ENCODE results near the gene PRKCH.

The PRKCH gene

DNA sequence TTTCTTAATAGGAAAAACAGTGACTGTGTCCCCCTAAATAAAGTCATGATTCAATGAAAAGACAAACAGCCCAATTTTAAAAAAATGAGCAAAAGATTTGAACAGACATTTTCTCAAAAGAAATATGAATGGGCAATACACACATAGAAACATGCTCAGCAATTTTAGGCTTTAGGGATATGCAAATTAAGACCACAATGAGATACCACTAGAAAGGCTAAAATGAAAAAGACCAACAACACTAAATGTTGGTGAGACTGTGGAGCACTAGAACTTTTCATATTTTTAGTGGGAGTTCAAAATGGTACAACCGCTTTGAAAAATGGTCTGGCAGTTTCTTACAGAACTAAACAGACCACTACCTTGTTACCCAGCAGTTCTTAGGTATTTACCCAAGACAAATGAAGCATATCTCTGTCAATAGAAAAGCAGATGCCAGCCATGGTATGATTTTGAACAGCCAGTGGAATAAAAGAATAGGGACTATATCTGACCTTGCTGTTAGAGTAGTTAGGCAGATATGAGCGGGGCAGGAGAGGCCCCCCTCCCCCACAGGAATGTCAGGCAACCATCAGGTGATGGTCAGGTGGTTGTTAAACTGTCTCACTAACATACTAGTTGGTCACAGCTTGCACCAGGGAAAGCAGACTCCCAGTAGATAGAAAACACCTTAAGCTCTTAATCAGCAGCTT, 108.8 kb downstream of the PRKCH start:
- DNase-seq: no peak

DNA sequence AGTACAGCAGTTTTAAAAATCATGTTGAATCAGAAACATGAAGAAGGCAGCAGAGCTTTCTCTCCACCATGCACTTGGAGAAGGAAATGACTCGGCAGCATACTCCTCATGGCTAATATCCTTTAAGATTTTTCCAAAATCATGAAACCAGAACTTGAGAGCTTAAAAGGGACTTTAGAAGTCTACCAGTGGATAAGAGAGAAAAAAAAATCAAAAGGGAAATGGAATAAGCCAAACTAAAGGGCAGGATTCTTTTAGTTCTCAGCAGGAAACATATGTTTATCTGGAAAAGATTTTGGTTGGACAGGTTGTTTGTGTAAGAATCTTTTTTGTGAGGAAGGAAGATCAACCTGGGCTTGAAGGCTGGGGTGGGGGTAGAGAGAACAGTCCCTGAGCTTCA, 111.8 kb downstream of the PRKCH start:
- DNase-seq: no peak

DNA sequence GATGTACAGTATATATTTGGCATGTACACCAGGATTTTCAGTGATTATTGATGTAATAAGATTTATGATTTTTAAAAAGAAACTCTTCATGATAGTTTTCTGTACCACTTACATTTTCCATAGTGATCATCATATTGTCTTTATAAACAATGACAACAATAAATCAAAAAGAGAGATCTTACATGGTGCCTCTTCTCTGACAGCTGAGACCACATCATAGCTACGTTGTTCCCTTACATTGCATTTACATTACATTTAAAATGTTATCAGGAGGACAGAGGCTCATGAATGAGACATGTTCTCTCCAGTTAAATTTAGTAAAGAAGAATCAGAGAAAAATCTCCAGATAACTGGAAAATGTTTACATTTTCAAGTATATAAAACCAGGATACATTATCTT, 112.4 kb downstream of the PRKCH start:
- DNase-seq: no peak

DNA sequence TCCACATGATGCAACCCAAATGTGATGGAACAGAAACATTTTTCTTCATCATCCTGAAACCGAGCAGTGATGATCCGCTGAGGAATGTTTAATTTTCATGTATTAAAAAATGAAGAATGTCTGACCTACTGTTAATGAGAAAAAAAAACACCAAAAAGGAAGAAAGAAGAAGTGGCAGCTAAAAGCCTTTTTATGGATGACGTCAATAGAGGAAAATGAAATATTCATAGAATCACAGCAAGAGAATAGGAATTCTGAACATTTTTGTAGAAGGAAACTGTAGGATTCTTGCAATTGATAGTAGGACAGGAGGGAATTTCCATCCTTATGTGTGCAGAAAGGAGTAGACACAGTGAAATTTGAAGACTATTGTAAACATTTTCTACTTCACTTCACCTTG, 112.9 kb downstream of the PRKCH start:
- DNase-seq: no peak

DNA sequence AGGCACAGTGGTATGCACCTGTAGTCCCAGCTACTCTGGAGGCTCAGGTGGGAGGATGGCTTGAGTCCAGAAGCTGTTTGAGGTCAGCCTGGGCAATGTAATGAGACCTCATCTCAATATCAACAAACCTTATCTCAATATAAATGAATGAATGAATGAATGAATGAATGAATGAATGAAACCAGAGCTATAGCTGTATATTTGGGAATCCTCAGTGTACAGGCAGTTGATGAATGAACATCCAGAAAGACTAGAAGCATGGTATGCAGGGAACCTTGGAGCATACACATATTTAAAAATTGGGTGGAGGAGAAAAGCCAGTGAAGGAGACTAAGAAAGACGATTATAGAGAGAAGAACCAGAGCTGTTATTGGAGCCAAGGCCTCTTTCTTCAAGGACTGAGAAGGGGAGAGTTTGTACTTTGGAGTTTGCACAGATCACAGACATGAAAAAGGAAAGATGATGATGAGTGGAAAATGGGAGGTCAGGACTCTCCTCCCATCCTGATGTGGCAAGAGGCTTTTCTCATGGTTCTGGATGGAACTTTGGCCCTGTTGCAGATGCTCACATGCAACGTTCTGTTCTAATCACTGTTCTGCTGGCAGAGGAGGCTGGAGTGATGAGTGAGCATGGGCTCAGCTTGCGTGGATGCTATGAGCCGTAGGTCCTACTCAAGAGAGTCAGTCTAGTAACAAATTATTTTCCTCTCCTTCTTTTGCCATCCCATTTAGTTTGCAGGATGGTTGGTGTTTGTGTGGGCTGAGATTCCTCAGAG, 114.4 kb downstream of the PRKCH start:
- DNase-seq: no peak

GRCh38 chr14:61437381-61437780, 116.0 kb downstream of the PRKCH start:
- no peak for DNase-seq

GRCh38 chr14:61438036-61438435, 116.7 kb downstream of the PRKCH start:
- no peak for DNase-seq

DNA sequence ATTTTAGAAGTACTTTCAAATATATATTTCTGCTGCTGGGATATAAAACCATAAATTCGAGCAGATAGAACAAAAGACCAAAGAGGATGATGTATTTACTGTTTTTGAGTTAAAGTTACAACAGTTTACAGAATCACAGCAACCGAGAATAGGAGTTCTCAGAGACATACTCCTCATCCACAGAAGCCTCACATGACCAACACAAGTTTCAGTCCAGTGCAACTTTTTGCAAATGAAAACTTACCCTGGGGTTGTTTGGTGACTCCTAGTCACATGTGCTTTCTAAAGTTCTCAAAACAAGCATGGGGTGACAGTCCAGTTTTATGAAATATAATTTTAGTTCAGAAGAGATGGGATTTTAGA, 117.1 kb downstream of the PRKCH start:
- DNase-seq: no peak

DNA sequence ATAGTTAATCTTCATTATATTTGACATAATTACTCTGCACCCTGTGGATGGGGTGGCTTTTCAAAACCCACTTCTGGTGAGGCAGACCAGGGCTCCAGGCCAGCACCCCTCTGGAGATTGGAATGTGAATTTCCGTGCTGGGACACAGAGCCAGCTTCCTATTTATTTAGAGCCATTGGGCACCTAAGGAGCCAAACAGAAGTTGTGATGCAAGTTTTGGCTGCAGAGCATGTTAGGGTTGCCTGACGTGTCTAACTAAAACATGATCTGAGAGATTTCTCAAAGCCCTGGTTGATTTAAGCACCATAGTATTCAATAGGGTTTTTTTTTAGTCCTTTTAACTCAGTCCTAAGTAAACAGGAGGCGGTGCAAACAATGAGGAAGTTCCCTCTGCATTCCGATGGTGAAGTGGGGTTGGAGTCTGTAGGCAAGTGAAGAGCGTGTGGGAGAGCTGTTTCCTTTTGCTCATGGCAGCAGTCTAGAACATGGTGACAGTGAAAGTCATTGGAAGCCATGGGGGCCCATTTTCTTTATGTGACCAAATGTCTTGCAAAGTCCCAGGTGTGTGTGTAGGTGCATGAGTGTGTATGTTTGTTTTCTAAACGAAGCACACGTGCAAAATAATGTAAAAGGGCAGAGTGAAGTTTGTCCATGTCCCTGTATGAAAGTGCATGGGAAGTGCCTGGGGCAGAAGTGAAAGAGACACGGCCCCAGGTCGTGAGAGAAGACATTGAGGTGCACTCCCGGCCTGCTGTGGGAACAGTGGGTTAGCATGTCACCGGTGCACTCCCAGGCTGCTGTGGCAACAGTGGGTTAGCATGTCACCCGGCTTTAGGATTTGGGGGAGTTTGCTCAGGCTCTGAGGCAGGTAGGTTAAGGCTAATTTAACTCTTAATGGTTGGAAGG, 117.7 kb downstream of the PRKCH start:
- DNase-seq: peak in 1 of 2 experiments; percentile 12

DNA sequence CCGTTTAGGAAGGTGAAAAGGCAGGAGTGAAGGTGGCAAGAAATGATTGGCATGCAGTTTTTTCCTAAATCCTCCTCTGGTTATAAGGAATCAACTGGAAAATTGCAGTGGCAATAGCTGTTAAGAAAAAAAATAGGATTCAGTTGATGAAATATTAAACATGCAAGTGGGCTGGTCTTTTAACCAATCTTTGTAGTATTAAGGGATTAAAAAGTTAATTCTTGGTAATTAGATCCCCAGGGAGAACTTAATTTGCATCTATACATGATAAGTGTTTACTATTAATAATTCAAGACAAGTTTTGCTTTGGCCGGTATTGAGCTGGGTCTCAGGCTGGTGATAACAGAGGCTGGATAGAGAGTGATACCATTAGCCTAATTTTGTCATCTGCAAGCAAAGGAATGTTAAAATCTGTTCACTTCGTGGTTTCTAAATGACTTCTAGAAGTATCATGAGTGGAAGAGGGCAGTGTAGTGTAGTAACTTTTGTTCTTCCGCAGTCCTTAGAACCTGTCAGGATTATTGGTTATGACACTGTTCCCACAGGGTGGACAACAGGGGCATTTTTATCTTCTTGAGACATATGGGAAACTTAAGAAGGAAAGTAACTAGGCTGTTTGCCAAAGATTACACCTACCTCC, 118.5 kb downstream of the PRKCH start:
- DNase-seq: no peak

DNA sequence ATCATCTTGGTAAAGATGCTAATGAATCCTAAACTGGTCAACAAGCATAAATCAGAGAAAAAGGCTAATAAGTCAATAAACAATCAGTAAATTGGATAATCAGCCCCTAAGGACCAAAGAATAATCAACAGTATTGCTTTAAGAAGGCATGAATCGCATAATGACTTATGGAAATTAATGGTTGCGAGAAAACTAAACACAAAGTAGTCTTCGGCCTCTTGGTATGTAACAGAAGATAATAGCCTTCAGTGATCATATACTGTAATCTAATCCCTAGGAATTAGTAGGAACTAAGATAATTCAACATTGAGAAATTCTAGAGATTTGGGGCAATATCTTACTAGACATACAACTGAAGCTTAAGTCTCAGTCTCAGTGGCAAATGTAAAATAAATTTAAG, 122.1 kb downstream of the PRKCH start:
- no peak for DNase-seq

DNA sequence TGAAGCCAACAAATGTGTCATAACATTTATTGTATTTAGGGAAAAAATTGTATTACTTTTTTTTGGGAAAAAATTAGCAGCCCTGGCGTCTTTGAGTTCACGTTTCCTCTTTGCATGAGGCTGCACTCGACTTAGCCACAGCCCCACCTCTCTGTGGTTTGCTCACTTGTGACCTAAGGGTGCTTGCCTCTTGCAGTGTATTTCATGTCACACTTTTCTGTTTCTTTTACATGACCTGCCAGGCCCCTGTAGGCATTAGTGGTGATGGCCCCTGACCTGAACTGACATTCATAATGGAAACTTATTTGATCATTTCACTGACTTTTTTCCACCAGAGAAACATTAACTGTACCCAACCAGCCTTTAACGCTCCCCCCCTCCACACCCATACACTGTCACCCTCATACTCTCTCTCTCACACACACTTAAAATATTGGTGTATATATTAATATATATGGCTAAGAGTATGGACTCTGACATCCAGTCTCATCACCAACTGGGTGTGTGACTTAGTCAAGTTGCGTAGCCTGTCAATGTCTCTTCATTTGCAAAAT, 122.9 kb downstream of the PRKCH start:
- no peak for DNase-seq

DNA sequence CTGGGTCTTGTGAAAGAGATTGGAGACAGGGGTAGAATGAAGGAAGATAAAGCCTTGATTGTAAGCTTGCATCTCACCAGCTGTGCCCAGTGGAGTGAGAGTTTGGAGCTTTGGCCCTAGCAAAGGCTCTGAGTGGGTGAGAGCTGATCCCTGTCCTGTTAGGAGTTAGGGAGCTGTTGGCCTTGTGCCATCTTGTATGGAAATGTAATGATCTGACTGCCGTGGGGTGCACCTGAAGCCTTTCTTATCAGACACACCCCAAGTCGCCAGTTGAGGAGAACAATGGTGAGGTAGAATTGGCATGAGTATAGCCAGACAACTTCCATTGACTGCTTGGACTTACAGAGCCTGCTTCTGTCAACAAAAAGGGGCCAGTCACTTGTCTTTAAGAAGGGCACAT, 130.1 kb downstream of the PRKCH start:
- no peak for DNase-seq

DNA sequence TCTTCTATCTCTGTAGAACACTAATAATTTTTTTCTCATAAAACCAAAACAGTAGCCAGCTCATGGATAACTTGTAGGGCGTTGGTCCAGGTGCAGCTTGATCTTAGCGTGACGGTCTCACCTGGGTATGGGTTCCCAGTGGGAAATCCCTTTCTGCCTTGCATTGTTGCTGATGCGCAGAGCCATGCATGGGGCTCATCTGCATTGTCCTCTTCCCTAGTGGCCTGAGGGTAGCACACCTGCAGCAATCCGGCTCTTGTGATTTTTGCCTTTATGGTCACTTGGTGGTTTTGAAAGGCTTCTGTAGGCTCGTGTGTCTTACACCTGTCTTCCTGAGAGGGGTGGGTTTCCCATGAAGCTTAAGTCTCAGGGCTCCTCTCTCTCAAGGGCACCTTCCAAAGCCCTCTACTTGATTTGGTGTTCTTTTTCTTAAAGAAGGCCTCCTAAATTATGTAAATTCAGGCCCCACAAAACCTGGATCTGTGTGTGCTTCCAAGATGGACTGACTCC, 130.6 kb downstream of the PRKCH start:
- no peak for DNase-seq

DNA sequence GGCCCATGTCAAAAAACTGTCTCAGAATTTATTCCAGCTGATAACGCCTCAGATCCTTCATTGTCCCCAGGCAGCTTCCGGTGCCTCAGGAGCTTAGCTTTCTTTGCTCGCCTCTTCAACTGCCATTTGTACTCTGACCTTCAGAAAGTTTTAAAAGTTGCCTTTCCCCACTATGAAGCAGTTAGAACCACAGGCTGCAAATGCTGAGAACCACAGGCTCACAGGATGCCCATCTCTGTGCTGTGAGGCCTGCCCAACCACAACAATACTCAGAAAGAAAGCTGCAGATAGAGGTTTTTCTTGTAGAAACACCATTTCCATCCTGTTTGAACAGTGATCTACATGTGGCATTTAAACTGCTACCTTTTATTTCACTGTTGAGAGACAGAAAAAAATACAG, 131.1 kb downstream of the PRKCH start:
- no peak for DNase-seq

DNA sequence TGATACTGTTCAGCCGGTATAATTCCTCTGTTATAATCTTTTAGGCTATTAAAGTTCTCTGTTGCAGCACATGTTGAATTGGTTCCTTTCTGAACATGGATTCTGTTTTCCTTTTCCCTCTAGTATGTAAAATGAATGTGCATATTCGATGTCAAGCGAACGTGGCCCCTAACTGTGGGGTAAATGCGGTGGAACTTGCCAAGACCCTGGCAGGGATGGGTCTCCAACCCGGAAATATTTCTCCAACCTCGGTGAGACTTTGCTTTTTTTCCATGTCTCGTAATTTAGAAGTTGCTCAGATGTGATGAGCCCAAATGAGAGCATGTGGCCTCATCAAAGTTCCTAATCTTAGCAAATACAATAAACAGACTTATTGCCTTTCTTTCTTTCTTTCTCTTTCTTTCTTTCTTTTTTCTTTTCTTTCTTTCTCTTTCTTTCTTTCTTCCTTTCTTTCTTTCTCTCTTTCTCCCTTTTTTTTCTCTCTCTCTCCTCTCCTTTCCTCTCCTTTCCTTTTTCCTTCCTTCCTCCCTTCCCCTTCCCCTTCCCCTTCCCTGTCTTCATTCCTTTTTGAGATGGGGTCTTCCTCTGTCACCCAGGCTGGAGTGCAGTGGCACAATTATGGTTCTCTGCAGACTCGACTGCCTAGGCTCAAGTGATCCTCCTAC, 131.9 kb downstream of the PRKCH start:
- DNase-seq: no peak

DNA sequence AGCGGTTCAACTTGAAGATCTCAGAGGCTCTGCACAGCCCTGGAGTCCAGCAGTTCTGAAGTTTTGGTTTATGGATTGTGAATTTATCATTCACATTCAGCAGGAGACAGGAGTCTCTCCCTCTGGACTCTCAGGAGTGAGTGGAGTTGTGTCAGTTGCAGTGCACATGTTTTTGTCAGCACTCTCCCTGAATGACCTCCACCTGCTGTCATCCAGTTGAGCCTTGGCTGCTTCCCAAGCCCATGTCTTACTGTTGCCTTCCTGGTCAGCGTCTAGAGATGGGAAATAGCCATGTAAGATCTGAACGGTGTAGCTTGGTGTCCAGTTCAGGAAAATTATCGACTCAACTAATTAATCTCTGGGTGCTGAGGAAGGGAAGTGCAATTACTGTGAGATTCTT, 133.2 kb downstream of the PRKCH start:
- no peak for DNase-seq

DNA sequence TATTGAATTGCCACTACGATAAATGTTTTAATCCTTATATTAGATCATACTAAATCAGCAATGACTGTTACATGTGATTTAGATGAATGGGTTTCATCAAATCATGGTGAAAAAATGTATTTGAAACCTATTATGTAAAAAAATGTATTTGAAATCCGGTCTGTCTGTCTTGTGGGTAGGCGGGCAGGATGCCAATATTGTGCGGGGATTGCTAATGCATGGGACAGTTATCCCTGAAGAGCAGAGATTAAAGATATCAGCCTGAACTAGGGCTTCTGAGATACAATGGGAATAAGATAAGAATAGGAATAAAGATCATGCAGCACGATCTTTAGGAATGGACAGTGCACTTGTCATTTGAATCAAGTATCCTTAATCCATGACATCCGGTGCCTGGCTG, 134.0 kb downstream of the PRKCH start:
- DNase-seq: no peak

DNA sequence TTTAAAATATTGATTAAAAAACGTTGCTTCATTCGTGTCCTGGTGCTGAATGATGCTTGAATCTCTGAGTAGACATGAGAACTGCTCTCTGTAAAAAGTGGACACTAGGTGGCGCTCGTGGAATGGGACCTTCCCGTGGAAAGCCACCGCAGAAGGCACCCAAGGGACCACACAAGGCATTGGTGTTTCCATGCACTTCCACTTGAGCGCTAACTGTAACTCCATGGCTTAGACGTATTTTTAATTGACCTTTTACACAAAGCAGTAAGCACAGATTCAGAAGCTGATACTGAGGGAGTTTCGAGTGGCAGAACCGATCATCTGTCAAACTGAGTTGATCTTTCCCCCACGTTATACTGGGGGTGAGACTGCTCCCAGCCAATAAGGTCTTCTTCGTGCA, 135.3 kb downstream of the PRKCH start:
- DNase-seq: peak; percentile 64 to 74

GRCh38 chr14:61458766-61459165, 137.4 kb downstream of the PRKCH start:
- DNase-seq: no peak

DNA sequence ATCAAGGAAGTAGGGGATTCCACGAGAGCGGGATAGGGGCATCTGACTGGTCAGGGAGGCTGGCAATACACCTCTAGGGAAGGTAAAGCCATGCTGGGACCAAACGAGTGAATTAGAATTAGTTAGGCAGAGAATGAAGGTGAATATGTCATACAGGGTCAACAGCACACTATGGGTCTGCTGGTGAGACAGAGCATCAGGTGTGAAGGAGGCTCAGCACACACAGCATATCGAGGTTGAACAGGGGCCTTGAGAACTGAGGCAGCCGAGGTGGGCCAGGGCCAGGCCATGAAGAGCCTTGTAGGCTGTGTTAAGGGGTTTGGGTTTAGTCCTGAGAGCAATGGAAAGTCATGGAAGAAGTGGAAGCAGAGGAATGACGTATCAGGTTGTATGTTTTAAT, 137.8 kb downstream of the PRKCH start:
- DNase-seq: no peak

GRCh38 chr14:61460063-61460462, 138.7 kb downstream of the PRKCH start:
- no peak for DNase-seq
